ENCODE results near the gene TTC6.
"Not testable (repeated sequence)": the region's sequence is repeated elsewhere in the genome, so short reads cannot be mapped to it uniquely, and the experiment has no call there.

GRCh38 chr14:37555596-37555995 lies 39.8 kb upstream of the TTC6 start:
- not testable (repeated sequence) for TF ChIP-seq CTCF (IDR thresholded peaks at IDR 0.05); POLR2AphosphoS5 (IDR thresholded peaks at IDR 0.05; ENCODE audit: insufficient read depth in 1 of 2, low read depth in 1 of 2)

Measured in vagina (tissue), 2 donors.